ENCODE measurements around the gene PHF20.

DNA sequence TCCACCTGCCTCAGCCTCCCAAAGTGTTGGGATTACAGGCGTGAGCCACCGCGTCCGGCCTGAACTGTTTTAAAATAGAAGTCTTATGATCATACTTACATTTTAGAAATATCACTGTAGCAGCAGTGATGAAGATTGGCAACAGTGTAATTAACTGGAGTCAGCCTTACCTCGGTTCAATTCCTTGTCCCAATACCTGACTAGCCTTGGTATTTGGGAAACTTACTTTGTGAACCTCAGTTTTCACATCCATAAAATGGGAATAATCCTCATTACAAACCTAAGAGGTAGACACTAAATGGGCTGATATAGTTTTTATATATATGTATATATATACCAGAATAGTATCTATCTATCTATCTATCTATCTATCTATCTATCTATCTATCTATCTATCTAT is 19.3 kb downstream of the PHF20 start:
- no peak for TF ChIP-seq EZH2 (optimal IDR thresholded peaks at IDR 0.05; ENCODE audit: low read depth, low read length)
- TF ChIP-seq, protein P1, sequence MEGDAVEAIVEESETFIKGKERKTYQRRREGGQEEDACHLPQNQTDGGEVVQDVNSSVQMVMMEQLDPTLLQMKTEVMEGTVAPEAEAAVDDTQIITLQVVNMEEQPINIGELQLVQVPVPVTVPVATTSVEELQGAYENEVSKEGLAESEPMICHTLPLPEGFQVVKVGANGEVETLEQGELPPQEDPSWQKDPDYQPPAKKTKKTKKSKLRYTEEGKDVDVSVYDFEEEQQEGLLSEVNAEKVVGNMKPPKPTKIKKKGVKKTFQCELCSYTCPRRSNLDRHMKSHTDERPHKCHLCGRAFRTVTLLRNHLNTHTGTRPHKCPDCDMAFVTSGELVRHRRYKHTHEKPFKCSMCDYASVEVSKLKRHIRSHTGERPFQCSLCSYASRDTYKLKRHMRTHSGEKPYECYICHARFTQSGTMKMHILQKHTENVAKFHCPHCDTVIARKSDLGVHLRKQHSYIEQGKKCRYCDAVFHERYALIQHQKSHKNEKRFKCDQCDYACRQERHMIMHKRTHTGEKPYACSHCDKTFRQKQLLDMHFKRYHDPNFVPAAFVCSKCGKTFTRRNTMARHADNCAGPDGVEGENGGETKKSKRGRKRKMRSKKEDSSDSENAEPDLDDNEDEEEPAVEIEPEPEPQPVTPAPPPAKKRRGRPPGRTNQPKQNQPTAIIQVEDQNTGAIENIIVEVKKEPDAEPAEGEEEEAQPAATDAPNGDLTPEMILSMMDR (IDR thresholded peaks at IDR 0.05; ENCODE audit: low read length): no peak
- no peak for TF ChIP-seq EZH2phosphoT487 (IDR thresholded peaks at IDR 0.05; ENCODE audit: low read length)
